ENCODE data around the gene KLF2. TPM values are rescaled to one million over a fixed set of nuclear protein-coding genes. Genes with fewer than 3 reads are reported as not detected.
"Not testable (repeated sequence)": the region's sequence is repeated elsewhere in the genome, so short reads cannot be mapped to it uniquely, and the experiment has no call there.

Gene KLF2
- 10 to 100 TPM; 28.2 to 29.4 TPM for total RNA-seq
- long read RNA-seq, transcript KLF2-201 (3 exons, 2,018 nt): major isoform, 14 of 59 reads
- long read RNA-seq, partial matches to known transcripts: 44 of 59 reads
- long read RNA-seq, other reads (novel, unspliced or antisense): 1 of 59 reads

DNA sequence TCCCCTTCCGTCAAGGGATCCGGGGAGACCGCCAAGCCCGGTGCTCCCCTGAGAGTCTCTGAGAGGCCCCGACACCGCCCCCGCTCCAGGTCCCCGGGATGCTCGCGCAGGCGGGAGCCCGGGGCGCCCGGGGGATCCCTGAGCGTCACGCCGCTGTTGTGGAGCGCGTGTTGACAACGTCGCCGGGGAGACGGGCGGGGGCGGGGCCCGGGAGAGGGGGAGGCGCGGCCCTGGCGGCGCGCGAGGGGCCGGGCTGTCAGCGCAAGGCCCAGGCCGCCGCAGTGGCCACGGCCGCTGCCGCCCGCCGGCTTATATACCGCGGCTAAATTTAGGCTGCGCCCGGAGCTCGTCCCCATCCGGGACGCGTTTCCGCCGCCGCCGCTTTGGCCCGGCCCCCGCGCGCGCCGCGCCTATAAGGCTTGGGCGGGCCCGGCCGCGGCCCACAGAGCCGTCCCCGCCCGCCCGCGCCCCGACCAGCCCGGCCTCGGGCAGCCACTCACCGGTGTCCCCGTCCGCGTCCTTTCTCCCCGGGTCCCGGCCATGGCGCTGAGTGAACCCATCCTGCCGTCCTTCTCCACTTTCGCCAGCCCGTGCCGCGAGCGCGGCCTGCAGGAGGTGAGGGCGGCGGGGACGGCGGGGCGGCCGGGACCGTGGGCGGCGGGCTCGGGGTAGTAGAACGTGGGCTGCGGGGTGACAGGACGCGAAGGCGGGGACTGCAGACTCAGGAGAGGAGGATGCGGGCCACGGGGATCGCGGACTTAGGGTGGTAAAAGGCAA is at the start of gene KLF2:
Gene KLF2, plus strand, starts transcription at position 443 of the 777 bp plus-strand sequence. Its CDS starts 98 bp downstream, at position 541.
- DNase-seq (peak; percentile 87 to 90), ATAC-seq (peak; percentile 87)
- intact Hi-C loops (cut with DNase I, micrococcal nuclease): loop anchor here in 1 of 2 donors (10.0 kb wide), 1 partner anchor 60 kb away; no protein-coding TSS in a partner anchor

DNA sequence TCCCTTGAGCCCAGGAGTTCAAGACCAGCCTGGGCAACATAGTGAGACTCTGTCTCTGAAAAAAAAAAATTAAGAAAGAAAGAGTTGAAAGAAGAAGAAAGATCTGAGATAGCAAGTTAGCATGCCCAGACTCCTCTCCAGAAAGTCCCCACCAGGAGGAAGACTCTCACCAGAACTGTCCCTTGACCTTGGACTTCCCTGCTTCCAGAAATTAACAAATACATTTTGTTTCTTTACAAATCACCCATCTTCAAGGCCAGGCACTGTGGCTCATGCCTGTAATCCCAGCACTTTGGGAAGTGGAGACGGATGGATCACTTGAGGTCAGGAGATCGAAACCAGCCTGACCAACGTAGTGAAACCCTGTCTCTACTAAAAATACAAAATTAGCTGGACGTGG is 44.3 kb upstream of the KLF2 start:
- ATAC-seq (no peak), DNase-seq (no peak)

DNA sequence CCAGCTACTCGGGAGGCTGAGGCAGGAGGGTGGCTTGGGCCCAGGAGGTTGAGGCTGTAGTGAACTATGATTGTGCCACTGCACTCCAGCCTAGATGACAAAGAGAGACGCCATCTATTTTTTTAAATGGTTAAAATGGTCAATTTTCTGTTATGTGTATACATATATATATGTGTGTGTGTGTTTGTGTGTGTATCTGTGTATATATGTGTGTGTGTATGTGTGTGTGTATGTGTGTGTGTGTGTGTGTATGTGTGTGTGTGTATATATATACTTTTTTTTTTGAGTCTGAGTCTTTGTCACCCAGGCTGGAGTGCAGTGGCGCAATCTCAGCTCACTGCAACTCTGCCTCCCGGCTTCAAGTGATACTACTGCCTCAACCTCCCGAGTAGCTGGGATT is 42.9 kb upstream of the KLF2 start:
- DNase-seq (no peak), ATAC-seq (no peak)
- intact Hi-C loops (cut with DNase I, micrococcal nuclease): no loop called here

More for the DNA sequence above, 44.3 kb upstream of the KLF2 start:
- intact Hi-C loops (cut with DNase I, micrococcal nuclease): no loop called here

DNA sequence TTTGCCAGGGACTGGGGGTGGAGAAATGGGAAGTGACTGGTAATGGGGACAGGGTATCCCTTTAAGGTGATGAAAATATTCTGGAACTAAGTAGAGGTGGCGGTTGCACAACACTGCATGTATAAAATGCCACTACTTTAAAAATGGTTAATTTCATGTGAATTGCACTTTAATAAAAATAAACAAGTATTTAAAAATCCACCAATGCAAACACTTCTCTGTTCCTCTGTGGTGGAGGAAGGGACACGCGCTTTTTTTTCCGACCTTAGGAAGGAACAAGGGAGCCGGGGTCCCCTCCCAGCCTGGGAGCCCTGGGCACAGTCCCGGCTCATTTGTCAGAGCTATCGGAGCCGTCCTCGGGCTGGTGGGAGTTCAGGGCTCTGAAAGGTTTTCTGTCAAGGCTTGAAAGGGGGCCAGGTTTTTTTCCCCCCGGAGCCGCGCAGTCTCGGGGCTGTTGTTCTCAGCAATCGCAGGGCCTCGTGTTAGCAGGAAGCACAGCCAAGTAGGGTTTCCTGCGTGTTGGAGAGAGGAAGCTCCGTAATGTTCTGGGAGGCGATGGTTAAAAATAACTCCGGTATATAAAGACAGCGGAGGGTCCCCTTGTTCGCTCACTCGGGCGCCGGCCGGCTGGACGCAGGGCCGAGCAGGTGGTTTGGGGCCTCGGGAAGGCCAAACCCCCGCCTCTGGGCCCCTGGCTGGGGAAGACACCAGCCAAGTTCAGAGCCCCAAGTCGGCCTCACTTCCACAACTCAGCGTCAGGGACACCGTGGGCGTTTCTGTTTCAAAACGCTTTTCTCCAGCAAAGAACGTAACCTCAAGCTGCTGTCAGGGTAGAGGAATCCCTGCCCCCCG is 41.2 kb upstream of the KLF2 start:
- DNase-seq (peak; percentile 53 to 68), ATAC-seq (peak; percentile 34)
- intact Hi-C loops (cut with DNase I, micrococcal nuclease): no loop called here

DNA sequence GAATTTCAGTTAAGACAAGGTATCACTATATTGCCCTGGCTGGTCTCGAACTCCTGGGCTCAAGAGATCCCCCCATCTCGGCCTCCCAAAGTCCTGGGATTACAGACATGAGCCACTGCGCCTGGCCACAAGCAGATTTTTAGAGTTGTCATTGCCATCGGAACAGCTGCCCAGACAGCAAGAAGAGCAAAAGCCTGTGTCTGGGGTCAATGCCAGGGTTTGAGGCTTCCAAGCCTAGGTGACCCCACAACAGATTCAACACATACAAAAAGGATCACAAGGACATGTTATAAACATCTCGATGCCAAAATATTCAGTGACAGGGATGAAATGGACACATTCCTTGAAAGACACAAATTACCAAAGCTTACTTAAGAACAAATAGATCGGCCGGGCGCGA is 40.1 kb upstream of the KLF2 start:
- no peak for ATAC-seq
- no peak for DNase-seq
- intact Hi-C loops (cut with DNase I, micrococcal nuclease): no loop called here

DNA sequence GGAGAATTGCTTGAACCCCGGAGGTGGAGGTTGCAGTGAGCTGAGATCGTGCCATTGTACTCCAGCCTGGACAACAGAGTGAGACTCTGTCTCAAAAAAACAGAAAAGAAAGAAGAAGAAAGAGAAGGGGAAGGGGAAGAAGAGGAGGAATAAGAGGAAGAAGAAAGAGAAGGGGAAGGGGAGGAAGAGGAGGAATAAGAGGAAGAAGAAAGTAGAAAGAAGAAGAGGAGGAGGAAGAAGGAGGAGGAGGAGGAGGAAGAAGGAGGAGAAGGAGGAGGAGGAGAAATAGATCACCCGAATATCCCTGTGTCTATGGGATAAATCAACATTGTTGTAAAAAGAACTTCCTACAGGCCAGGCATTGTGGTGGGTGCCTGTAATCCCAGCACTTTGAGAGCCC is 39.5 kb upstream of the KLF2 start:
- ATAC-seq; intact Hi-C loops (cut with DNase I, micrococcal nuclease); DNase-seq: not testable (repeated sequence)

DNA sequence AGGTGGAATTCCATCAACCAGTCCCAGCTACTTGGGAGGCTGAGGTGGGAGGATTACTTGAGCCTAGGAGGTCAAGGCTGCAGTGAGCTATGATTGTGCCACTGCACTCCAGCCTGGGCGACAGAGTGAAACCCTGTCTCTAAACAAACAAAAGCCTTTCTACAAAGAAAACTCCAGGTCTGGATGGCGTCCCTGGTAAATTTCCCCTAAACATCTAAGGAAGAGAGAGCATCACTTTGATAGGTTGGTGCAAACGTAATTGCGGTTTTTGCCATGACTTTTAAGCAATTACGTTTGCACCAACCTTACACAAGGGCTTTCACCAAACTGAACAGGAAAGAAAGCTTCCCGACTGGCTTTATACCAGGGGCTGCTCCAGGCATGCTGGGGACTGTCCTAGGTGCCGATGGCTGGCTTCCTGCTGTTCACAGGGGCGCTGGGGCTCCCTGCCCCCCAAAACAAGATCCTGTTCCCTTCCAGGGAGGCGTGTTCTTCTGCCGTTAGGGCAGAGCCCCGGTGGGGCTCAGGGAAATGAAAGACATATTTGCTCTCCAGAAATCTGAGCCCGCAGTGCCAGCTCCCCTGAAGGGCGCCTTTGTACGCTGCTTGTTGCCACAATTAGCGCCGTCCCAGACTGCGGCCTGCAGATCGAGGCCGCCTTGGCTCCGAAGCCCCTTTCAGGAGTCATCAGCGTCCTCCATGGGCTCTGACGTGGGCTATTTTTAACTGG is 38.7 kb upstream of the KLF2 start:
- intact Hi-C loops (cut with DNase I, micrococcal nuclease): no loop called here
- DNase-seq (no peak), ATAC-seq (no peak)

DNA sequence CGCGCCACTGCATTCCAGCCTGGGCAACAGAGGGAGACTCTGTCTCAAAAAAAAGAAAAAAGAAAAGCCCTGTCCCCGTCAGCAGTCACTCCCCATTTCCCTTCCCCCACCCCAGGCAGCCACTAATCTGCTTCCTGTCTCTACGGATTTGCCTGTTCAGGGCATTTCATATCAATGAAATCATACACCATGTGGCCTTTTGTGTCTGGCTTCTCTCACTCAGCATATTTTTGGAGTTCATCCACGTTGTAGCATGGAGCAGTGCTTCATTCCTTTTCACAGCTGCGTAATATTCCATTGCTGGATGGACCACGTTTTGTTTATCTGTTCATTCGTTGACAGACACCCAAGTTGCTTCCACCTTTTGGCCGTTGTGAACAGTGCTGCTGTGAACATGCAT is 36.1 kb upstream of the KLF2 start:
- DNase-seq (no peak), ATAC-seq (no peak)
- intact Hi-C loops (cut with DNase I, micrococcal nuclease): no loop called here

DNA sequence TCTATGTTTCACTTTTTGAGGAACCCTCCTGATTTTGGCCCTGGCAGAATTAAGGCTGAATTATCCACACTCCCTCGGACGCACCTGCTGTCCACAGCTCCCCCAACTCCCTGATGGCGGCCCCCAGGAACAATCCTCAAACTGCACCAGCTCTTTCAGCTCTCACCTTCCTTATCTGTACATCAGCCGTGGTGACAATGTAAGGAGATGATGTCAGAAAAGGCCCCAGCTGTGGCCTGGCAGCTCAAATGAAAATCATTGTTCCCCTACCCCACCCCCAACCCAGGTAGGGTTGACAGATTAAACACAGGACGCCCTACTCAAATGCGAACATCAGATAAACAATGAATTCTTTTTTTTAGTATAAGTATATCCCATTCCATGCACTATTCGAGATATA is 35.0 kb upstream of the KLF2 start:
- DNase-seq (no peak), ATAC-seq (no peak)
- intact Hi-C loops (cut with DNase I, micrococcal nuclease): no loop called here

DNA sequence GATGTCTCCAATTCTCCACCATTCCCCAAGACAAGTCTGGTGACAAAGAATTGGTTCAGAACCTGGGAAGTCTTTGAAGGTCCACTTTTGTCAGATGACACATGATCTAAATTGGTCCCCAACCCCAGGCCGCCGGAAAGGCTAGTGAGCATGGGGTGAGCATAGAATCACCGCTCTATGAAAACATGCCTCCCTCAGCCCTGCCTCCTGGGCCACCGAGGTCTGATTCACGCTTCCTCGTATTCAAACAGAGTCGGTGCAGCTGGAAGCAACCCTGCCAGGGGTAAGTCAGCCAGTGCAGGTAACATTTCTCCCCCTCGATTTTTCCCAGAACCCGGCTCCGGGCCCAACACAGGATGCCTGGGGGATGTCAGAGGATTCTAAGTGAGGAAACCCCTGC is 33.9 kb upstream of the KLF2 start:
- no peak for ATAC-seq

DNA sequence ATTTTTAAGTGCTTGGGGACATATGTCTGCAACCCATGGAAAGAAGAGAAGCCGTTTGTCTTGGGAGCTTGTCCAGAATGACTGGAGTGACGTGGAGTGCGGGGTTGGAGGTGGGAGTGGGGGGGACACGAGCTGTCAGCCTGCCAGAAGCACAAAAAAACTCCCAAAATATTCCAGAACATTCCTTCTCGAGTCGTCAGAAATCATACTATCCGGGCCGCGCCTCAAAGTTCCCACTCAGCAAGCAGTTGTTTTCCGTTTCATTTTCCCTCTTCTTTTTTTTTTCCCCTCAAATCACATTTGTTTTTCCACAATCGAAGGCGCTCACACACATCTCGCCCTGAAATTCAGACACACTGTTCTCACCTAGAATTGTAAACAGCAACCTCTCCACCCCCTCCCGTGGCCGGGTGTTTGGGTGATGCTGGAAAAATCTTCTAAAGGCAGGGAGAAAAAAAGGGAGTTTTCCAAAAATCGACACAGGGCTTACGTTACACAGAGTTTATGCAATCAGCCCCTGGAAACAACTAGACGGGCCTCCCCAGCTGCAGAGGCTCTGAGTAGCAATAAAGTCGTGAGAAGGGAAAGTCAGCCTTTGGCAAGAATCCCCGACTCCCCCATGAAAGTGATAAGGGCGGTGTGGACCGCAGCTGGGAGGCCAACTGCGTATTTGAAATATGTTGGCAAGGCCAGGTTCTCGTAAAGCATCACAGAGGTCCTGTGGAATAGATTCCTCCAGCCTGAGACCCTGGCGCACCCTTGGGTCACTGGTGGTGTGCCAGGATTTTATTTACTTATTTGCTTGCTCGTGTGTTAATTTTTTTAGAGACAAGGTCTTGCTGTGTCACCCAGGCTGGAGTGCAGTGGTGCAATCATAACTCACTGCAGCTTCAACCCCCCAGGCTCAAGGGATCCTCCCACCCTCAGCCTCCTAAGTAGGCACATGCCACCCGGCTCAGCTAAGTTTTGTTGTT is 31.2 kb upstream of the KLF2 start:
- intact Hi-C loops (cut with DNase I, micrococcal nuclease): no loop called here
- ATAC-seq (peak; percentile 22), DNase-seq (peak; percentile 32 to 72)

More for the DNA sequence above, 33.9 kb upstream of the KLF2 start:
- no peak for DNase-seq
- intact Hi-C loops (cut with DNase I, micrococcal nuclease): no loop called here

DNA sequence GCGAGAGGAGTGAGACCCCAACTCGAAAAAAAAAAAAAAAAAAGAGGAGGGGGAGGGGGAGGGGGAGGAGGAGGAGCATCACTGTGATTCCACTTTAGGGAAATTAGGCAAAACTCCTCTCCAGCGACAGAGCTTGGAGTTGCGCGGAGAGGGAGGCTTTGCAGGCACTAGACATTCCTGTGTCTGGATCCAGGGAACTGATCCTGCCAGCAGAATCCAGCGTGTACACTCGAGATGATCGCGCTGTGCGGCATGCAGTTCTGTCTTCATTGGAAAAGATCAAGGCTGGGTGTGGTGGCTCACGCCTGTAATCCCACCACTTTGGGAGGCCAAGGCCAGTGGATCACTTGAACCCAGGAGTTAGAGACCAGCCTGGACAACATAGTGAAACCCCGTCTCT is 29.6 kb upstream of the KLF2 start:
- DNase-seq: no peak
- intact Hi-C loops (cut with DNase I, micrococcal nuclease): no loop called here
- ATAC-seq: no peak

DNA sequence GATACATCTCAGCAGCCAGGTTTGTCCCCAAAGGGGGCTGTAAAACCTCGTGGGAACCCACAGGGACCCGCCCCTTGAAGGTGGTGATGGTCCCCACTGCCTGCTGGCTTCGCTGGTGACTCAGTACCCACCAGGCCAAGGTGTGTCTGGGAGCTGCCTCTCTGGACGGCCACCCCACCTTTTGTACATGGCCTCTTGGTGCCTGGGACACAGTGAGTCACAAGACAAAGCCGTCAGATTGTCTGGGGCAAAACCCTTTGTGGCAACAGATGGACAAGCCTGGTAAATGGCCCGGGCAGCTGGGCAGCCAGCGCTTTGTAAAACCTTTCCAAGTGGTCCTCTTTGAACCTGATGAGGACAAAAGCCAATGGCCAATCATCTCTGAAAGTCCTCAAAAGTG is 27.9 kb upstream of the KLF2 start:
- ATAC-seq: peak; percentile 48
- DNase-seq: peak in 1 of 2 donors; percentile 37
- intact Hi-C loops (cut with DNase I, micrococcal nuclease): no loop called here

DNA sequence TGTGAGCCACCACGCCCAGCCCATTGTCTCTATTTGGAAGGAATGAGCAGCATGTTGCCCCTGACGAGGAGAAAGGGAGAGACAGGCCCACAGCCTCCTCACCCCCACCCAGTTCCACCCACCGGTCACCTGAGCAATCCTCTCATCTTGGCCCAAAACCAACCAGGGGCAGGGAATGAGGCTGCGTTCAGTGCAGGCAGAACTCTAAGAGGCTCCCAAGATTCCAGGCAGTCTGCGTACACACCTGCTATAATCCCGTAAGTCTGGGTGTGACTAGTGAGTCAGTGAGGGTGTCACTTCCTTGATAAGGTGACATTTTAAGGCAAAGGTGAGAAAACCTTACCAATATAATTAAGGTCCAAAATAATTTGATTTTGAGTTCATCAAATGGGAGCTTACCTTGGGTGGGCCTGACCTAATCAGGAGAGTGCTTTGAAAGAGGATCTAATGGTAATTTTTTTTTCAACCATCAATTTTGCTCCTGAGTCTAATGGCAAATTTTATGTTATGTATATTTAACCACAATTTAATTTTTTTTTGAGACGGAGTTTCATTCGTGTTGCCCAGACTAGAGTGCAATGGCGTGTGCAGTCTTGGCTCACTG is 26.9 kb upstream of the KLF2 start:
- ATAC-seq (peak; percentile 95), DNase-seq (peak; percentile 37 to 76)
- intact Hi-C loops (cut with DNase I, micrococcal nuclease): no loop called here

DNA sequence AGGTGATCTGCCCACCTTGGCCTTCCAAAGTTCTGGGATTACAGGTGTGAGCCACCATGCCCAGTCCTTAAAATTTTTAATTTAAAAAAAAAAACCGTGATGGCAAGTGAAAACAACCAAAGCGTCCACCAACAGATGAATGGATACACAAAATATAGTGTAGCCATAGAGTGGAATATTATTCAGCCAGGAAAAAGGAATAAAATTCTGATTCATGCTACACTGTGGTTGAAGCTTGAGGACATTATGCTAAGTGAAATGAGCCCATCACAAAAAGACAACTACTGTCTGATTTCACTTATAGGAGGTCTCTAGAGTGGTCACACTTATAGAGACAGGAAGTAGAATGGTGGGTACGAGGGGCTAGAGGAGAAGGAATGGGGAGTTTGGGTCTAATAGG is 26.3 kb upstream of the KLF2 start:
- ATAC-seq: no peak
- DNase-seq: no peak

DNA sequence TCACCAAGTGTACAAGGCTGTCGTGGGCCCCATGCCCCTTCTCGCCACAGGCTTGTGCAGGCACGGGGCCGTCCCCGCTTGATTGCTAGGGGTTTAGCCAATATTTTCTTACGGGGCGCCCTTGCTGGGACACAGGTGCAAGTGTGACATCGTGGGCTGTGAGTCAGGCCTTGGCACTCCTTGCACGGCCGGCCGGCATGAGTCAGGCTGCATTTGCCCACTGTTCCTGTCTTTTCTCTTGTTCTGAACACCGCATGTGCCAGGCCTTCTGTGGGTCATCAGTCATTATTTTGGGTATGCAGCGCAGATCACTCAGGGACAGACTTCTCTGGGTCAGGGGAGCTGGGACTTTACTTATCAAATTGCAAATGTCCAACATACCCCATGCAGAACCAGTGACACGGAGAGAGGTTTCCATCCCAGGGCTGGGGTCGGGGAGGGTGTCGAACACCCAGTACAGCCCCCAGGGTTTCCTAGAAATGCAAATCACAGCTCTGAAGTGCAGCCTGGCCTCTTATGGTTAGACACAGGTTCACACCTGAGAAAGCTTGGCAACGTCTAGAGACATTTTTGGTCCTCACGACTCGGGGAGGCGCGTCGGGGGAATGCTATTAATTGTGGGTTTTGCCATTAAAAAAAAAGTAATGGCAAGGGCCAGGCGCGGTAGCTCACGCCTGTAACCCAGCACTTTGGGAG is 22.5 kb upstream of the KLF2 start:
- ATAC-seq (no peak), DNase-seq (no peak)
- intact Hi-C loops (cut with DNase I, micrococcal nuclease): no loop called here

More for the DNA sequence above, 26.3 kb upstream of the KLF2 start:
- intact Hi-C loops (cut with DNase I, micrococcal nuclease): no loop called here

DNA sequence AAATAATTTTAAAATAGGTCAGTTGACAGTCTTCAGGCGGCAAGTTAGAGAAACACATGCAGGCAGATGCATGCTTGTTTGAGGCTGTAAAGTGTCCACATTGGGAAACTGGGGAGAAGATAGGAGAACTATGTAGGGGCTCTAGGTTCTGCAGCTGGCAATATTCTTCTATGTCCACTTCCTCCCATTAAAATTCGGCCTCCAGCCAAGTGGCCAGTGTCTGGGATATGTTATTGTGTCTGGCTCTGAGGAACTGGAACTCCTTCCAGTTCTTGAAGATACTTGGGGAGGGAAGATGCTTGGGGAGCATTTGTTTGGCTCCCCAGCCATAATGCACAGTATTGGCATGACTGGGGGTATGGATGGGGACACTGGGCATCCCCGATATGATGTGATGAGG is 20.9 kb upstream of the KLF2 start:
- DNase-seq (no peak), ATAC-seq (no peak)
- intact Hi-C loops (cut with DNase I, micrococcal nuclease): no loop called here
